ENCODE measurements around the gene CDKN2B.

GRCh38 chr9:22029231-22029630 lies 20.1 kb upstream of the CDKN2B start:
- no peak for TF ChIP-seq CTCF (conservative IDR thresholded peaks at IDR 0.05)
- no peak for TF ChIP-seq ZFX (IDR thresholded peaks at IDR 0.05)
